ENCODE data around the gene MED22. TPM values are rescaled to one million over a fixed set of nuclear protein-coding genes. Genes with fewer than 3 reads are reported as not detected.

MED22 gene
- total and polyA plus RNA-seq, 2 donors (not counting 1 experiment from before 2014, with no cell fraction given) = 13.9 to 17.8 TPM

GRCh38 chr9:133340916-133341315 is 7.0 kb downstream of the MED22 start:
- no peak overlapping the region for H3K4me2 ChIP-seq (ENCODE audit: extremely low read depth, insufficient read depth, low read length)
- no peaks in the 10 kb centered on the region for H4K20me1 ChIP-seq (ENCODE audit: control insufficient read depth, extremely low read depth, insufficient read depth, low read length)
- no peaks in the 10 kb centered on the region for H3K9me3 ChIP-seq (ENCODE audit: control insufficient read depth, insufficient read depth, low read depth, low read length)
- H3K36me3 ChIP-seq (ENCODE audit: control insufficient read depth, insufficient read depth, low read length) = peaks cover 33% of the 10 kb centered on the region
- peaks cover 2% of the 10 kb centered on the region for H3K4me1 ChIP-seq (ENCODE audit: control insufficient read depth, extremely low read depth, insufficient read depth, low read length)
- no peak overlapping the region for H3K4me3 ChIP-seq (replicated peaks in 1 of 4; ENCODE audit: control extremely low read depth in 1 of 4, insufficient read depth in 1 of 4, low read depth in 3 of 4, low read length in 4 of 4)
- H3K9ac ChIP-seq (ENCODE audit: insufficient read depth, low read length) = no peak overlapping the region
- no peak overlapping the region for H3K27ac ChIP-seq (ENCODE audit: insufficient read depth, low read length)
- no peak overlapping the region for H2AFZ ChIP-seq (ENCODE audit: low read length)
- DNase-seq (ENCODE audit: low read depth in 2 of 2) = no peak
- no peaks in the 10 kb centered on the region for H3K27me3 ChIP-seq (ENCODE audit: control insufficient read depth, insufficient read depth, low read length)
- no peak for TF ChIP-seq EZH2 (IDR thresholded peaks at IDR 0.05; ENCODE audit: low read length, missing control alignments)
- TF ChIP-seq, protein P1, sequence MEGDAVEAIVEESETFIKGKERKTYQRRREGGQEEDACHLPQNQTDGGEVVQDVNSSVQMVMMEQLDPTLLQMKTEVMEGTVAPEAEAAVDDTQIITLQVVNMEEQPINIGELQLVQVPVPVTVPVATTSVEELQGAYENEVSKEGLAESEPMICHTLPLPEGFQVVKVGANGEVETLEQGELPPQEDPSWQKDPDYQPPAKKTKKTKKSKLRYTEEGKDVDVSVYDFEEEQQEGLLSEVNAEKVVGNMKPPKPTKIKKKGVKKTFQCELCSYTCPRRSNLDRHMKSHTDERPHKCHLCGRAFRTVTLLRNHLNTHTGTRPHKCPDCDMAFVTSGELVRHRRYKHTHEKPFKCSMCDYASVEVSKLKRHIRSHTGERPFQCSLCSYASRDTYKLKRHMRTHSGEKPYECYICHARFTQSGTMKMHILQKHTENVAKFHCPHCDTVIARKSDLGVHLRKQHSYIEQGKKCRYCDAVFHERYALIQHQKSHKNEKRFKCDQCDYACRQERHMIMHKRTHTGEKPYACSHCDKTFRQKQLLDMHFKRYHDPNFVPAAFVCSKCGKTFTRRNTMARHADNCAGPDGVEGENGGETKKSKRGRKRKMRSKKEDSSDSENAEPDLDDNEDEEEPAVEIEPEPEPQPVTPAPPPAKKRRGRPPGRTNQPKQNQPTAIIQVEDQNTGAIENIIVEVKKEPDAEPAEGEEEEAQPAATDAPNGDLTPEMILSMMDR (conservative IDR thresholded peaks at IDR 0.05 in 1 of 2, IDR thresholded peaks at IDR 0.05 in 1 of 2; ENCODE audit: low read depth in 1 of 2, low read length in 2 of 2) = no peak
- H3K79me2 ChIP-seq (ENCODE audit: control insufficient read depth, insufficient read depth, low read length) = peaks cover 7% of the 10 kb centered on the region

DNA sequence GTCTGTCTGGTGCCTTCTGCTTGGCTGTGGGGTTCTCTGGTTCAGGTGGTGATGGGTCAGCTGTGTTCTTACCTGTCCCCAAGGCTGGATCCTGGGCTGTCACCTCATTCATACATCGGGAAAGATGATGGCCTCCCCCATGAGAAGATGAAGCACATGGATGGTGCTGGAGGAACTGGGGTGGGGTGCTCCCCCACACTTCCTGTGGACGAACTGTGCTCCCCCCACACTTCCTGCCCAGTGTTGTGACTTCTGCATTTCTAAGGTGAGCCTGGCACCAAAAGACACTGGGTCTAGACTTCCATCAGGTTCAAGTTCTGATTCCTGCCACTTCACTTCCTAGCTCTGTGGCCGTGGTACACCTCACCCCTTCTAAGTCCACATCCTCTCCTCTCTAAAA is 7.7 kb downstream of the MED22 start:
- H4K20me1 ChIP-seq (ENCODE audit: control insufficient read depth, extremely low read depth, insufficient read depth, low read length) = no peaks in the 10 kb centered on the region
- H3K9me3 ChIP-seq (ENCODE audit: control insufficient read depth, insufficient read depth, low read depth, low read length) = no peaks in the 10 kb centered on the region
- H3K27ac ChIP-seq (ENCODE audit: insufficient read depth, low read length) = no peak overlapping the region
- no peak overlapping the region for H2AFZ ChIP-seq (ENCODE audit: low read length)
- no peaks in the 10 kb centered on the region for H3K27me3 ChIP-seq (ENCODE audit: control insufficient read depth, insufficient read depth, low read length)
- DNase-seq (ENCODE audit: low read depth in 2 of 2) = no peak
- H3K36me3 ChIP-seq (ENCODE audit: control insufficient read depth, insufficient read depth, low read length) = peaks cover 31% of the 10 kb centered on the region
- H3K9ac ChIP-seq (ENCODE audit: insufficient read depth, low read length) = no peak overlapping the region
- H3K79me2 ChIP-seq (ENCODE audit: control insufficient read depth, insufficient read depth, low read length) = peaks cover 5% of the 10 kb centered on the region
- H3K4me3 ChIP-seq (replicated peaks in 1 of 4; ENCODE audit: control extremely low read depth in 1 of 4, insufficient read depth in 1 of 4, low read depth in 3 of 4, low read length in 4 of 4) = no peak overlapping the region
- H3K4me2 ChIP-seq (ENCODE audit: extremely low read depth, insufficient read depth, low read length) = no peak overlapping the region
- TF ChIP-seq, protein P1 (conservative IDR thresholded peaks at IDR 0.05 in 1 of 2, IDR thresholded peaks at IDR 0.05 in 1 of 2; ENCODE audit: low read depth in 1 of 2, low read length in 2 of 2) = no peak
- no peak for TF ChIP-seq EZH2 (IDR thresholded peaks at IDR 0.05; ENCODE audit: low read length, missing control alignments)
- peaks cover 2% of the 10 kb centered on the region for H3K4me1 ChIP-seq (ENCODE audit: control insufficient read depth, extremely low read depth, insufficient read depth, low read length)

DNA sequence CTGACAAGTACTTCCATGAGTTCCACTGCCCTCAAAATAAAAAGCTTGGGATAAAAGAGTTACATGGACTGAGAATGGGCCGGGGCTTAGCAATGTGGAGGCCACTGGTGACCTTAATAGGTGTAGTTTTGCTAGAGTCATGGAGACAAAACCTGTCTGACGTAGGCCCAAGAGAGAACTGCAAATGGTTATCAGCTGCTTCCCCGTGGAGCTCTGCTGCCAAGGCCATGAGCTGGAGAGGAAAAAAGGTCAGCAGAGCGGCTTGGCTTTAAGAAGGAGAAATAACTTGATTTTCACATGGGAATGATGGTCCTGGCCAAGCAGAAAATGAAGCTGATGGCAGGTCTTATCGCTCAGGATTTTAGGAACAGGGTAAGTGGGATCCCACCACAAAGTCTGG is 8.3 kb downstream of the MED22 start:
- Histone ChIP-seq H4K20me1 (ENCODE audit: control insufficient read depth, extremely low read depth, insufficient read depth, low read length) (no peaks in the 10 kb centered on the region), H3K27ac (ENCODE audit: insufficient read depth, low read length) (no peak overlapping the region), H2AFZ (ENCODE audit: low read length) (no peak overlapping the region), H3K4me3 (replicated peaks in 1 of 4; ENCODE audit: control extremely low read depth in 1 of 4, insufficient read depth in 1 of 4, low read depth in 3 of 4, low read length in 4 of 4) (no peak overlapping the region), H3K4me1 (ENCODE audit: control insufficient read depth, extremely low read depth, insufficient read depth, low read length) (peaks cover 2% of the 10 kb centered on the region), H3K36me3 (ENCODE audit: control insufficient read depth, insufficient read depth, low read length) (peaks cover 31% of the 10 kb centered on the region), H3K9me3 (ENCODE audit: control insufficient read depth, insufficient read depth, low read depth, low read length) (no peaks in the 10 kb centered on the region), H3K79me2 (ENCODE audit: control insufficient read depth, insufficient read depth, low read length) (peaks cover 11% of the 10 kb centered on the region), H3K4me2 (ENCODE audit: extremely low read depth, insufficient read depth, low read length) (no peak overlapping the region), H3K9ac (ENCODE audit: insufficient read depth, low read length) (no peak overlapping the region), H3K27me3 (ENCODE audit: control insufficient read depth, insufficient read depth, low read length) (no peaks in the 10 kb centered on the region)
- no peak for DNase-seq (ENCODE audit: low read depth in 2 of 2)
- no peak for TF ChIP-seq EZH2 (IDR thresholded peaks at IDR 0.05; ENCODE audit: low read length, missing control alignments)
- TF ChIP-seq, protein P1 (conservative IDR thresholded peaks at IDR 0.05 in 1 of 2, IDR thresholded peaks at IDR 0.05 in 1 of 2; ENCODE audit: low read depth in 1 of 2, low read length in 2 of 2) = no peak
